Gastrocnemius medialis (tissue), 4 donors: ENCODE measurements around the gene ADAM12. TPM values are rescaled to one million over a fixed set of nuclear protein-coding genes. Genes with fewer than 3 reads are reported as not detected.

ENCODE experiments used
- ATAC-seq, 2 donors: fragments of 150-250 bp; one replicate each; pipeline ENCODE4 v1.9.1; 2016
- DNase-seq, 2 donors: peaks; one replicate each; pipeline ENCODE4 v3.0.0-alpha.2; 2019
- H3K27ac ChIP-seq, 4 donors: fragments of 200-600 bp; sonication (generic); 1 replicate in 1 of 4; 2 replicates in 3 of 4; pipeline ENCODE4 v1.5.1; 2016 to 2018; ENCODE audit warnings: mild to moderate bottlenecking in 2 of 4, moderate library complexity in 1 of 4
- H3K27me3 ChIP-seq, 3 donors: fragments of 200-600 bp; sonication (generic) in 2 of 3; 1 replicate in 1 of 3; 2 replicates in 2 of 3; pipeline versions ENCODE4 v1.5.1 to v1.6.0; 2016 to 2019; ENCODE audit warnings: mild to moderate bottlenecking in 1 of 3, moderate library complexity in 1 of 3
- H3K36me3 ChIP-seq, 2 donors: fragments of 200-600 bp; sonication (generic) in 1 of 2; one replicate each; pipeline ENCODE4 v1.5.1; 2017 to 2018
- H3K4me1 ChIP-seq, 2 donors: fragments of 200-600 bp; sonication (generic) in 1 of 2; one replicate each; pipeline ENCODE4 v1.5.1; 2016 to 2017; ENCODE audit warnings: mild to moderate bottlenecking in 2 of 2
- H3K4me3 ChIP-seq, 4 donors: fragments of 200-600 bp; sonication (generic) in 3 of 4; 1 replicate in 1 of 4; 2 replicates in 3 of 4; pipeline ENCODE4 v1.5.1; 2016 to 2019; ENCODE audit warnings: mild to moderate bottlenecking in 2 of 4
- H3K9me3 ChIP-seq, 3 donors: fragments of 200-600 bp; sonication (generic) in 2 of 3; 1 replicate in 1 of 3; 2 replicates in 2 of 3; pipeline ENCODE4 v1.5.1; 2016 to 2019
- CTCF ChIP-seq, 5 experiments: fragments of 450-650 bp in 3 of 5; fragments of 200-600 bp in 2 of 5; sonication (generic) in 2 of 5; IDR thresholded peaks in 4 of 5; conservative IDR thresholded peaks in 1 of 5; 1 replicate in 4 of 5; 2 replicates in 1 of 5; pipeline ENCODE4 v1.5.1; 2016 to 2019; ENCODE audit warnings: antibody characterized with exemption in 5 of 5, mild to moderate bottlenecking in 3 of 5, moderate library complexity in 3 of 5
- POLR2A ChIP-seq, 2 donors: fragments of 450-650 bp; IDR thresholded peaks; one replicate each; pipeline ENCODE4 v1.6.1; 2017; ENCODE audit warnings: antibody characterized with exemption in 2 of 2, mild to moderate bottlenecking in 2 of 2, moderate library complexity in 2 of 2
- in situ Hi-C, 4 donors: fragments of 200-750 bp; cut with MboI; loops; one replicate each; pipeline versions ENCODE4 v1.15.0 to v1.8.0; 2017; ENCODE audit warnings: low sequenced_read_pairs in 4 of 4
- intact Hi-C: fragments of 100-400 bp; cut with DNase I; formaldehyde crosslinking; loops from one replicate; pipeline ENCODE4 v1.15.1; 2023; ENCODE audit warnings: low total_unique reads
- total RNA-seq, 4 donors: library from RNA; depleted of rRNA; stranded (reverse); fragments of >200 nt; gene quantifications; one replicate each; pipeline versions ENCODE4 v1.1.0 to v1.2.3, GENCODE V29; 2016

Gene ADAM12
- total RNA-seq, 4 donors from 2014 or later: 0.10 TPM; not detected in 3

DNA sequence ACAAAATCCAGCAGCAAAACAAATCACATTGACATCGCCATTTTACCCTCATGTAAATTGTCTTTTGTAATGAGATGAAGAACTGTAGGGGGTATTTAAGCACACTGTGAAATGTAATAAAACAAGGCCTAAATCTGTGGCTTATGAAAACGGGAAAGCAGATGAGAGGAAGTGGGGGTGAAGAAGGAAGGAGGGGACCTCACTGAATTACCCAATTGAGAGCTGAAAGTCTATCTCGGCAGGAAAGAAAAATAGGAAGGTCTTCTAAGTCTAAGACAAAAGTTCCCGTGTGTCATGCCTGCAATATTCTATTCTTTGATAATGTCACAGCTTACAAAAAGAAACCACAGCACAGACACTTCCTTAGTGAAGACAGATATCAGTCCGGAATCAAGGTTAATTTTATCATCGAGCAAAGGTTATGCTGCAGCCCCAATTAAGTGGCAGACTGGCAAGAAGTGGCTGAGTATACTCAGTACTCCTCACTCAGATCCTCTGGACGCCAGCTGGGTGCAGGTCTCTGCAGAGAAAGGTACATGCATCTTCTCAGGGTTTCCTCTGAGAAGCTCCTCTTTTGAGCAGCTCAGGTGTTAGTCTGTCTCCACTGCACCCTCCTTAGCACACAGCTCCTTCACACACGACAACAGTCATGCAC, 252.2 kb downstream of the ADAM12 start:
- no peaks in the 10 kb centered on the region for H3K27me3 ChIP-seq
- ATAC-seq (no peak), DNase-seq (no peak)
- no peaks in the 10 kb centered on the region for H3K4me1 ChIP-seq
- H3K36me3 ChIP-seq: no peaks in the 10 kb centered on the region
- in situ Hi-C loops (no loop called here), intact Hi-C loops (no loop called here)
- no peak for TF ChIP-seq POLR2A (IDR thresholded peaks at IDR 0.05)
- no peak for TF ChIP-seq CTCF (IDR thresholded peaks at IDR 0.05 in 4 of 5, conservative IDR thresholded peaks at IDR 0.05 in 1 of 5)
- H3K9me3 ChIP-seq: no peaks in the 10 kb centered on the region
- no peak overlapping the region for H3K27ac ChIP-seq
- H3K4me3 ChIP-seq: no peak overlapping the region

GRCh38 chr10:126135177-126135576, 253.1 kb downstream of the ADAM12 start:
- DNase-seq: no peak
- H3K36me3 ChIP-seq: no peaks in the 10 kb centered on the region
- intact Hi-C loops (no loop called here), in situ Hi-C loops (no loop called here)
- H3K4me3 ChIP-seq: no peak overlapping the region
- no peaks in the 10 kb centered on the region for H3K4me1 ChIP-seq
- ATAC-seq: no peak
- H3K27ac ChIP-seq: no peak overlapping the region
- no peaks in the 10 kb centered on the region for H3K27me3 ChIP-seq
- no peaks in the 10 kb centered on the region for H3K9me3 ChIP-seq
- no peak for TF ChIP-seq POLR2A (IDR thresholded peaks at IDR 0.05)
- TF ChIP-seq CTCF (IDR thresholded peaks at IDR 0.05 in 4 of 5, conservative IDR thresholded peaks at IDR 0.05 in 1 of 5): no peak

GRCh38 chr10:126133906-126134656, 254.2 kb downstream of the ADAM12 start:
- no peak for ATAC-seq

DNA sequence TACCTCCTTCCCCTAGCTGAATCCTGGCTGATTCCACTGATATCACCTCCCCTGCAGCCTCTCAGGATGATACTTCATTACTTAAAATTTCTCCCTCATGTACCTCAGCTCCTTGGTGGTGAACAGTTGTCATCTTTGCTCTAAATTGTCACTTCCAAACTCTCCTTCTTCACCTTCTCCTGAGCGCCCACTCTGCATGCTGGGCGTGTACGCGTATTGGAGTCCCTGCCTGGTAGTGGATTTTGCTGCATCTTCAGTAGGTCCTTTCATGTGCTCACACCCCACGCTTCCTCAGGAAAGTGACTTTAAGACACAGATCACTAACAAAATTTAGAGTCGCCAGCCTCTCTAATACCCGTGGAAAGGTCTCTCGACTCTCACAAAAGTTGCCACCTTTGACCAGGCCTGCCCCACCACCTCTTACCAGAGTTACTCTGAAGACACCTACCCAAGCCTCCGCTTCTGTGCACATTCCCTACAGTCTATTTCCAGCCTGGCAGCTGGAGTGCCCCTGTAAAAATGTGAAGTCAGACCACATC, 255.1 kb downstream of the ADAM12 start:
- no peaks in the 10 kb centered on the region for H3K4me1 ChIP-seq
- DNase-seq: no peak
- no peaks in the 10 kb centered on the region for H3K36me3 ChIP-seq
- no peaks in the 10 kb centered on the region for H3K9me3 ChIP-seq
- H3K27ac ChIP-seq: no peak overlapping the region
- in situ Hi-C loops (no loop called here), intact Hi-C loops (no loop called here)
- no peak overlapping the region for H3K4me3 ChIP-seq
- TF ChIP-seq POLR2A (IDR thresholded peaks at IDR 0.05) (no peak), CTCF (IDR thresholded peaks at IDR 0.05 in 4 of 5, conservative IDR thresholded peaks at IDR 0.05 in 1 of 5) (no peak)
- ATAC-seq: no peak
- H3K27me3 ChIP-seq: no peaks in the 10 kb centered on the region

More at GRCh38 chr10:126133906-126134656, 254.2 kb downstream of the ADAM12 start:
- intact Hi-C loops (no loop called here), in situ Hi-C loops (no loop called here)
- no peaks in the 10 kb centered on the region for H3K36me3 ChIP-seq
- no peak overlapping the region for H3K4me3 ChIP-seq
- no peak for DNase-seq
- H3K27me3 ChIP-seq: no peaks in the 10 kb centered on the region
- no peak for TF ChIP-seq CTCF (IDR thresholded peaks at IDR 0.05 in 4 of 5, conservative IDR thresholded peaks at IDR 0.05 in 1 of 5)
- TF ChIP-seq POLR2A (IDR thresholded peaks at IDR 0.05): no peak
- H3K9me3 ChIP-seq: no peaks in the 10 kb centered on the region
- no peaks in the 10 kb centered on the region for H3K4me1 ChIP-seq
- no peak overlapping the region for H3K27ac ChIP-seq
